Breast epithelium (tissue), 4 donors: ENCODE measurements around the gene KCNIP1. TPM values are rescaled to one million over a fixed set of nuclear protein-coding genes. Genes with fewer than 3 reads are reported as not detected.
A peak's percentile ranks its signal among the peaks of the same experiment; 100 is the strongest.

Source experiments
- DNase-seq, 2 donors: peaks; one replicate each; pipeline ENCODE4 v3.0.0-alpha.2; 2019; ENCODE audit warnings: low spot score in 2 of 2
- H3K27ac ChIP-seq, 2 donors: fragments of 200-600 bp; sonication (generic) in 1 of 2; one replicate each; pipeline ENCODE4 v1.5.1; 2016 to 2019; ENCODE audit warnings: mild to moderate bottlenecking in 1 of 2
- H3K27me3 ChIP-seq, 2 donors: fragments of 200-600 bp; sonication (generic) in 1 of 2; one replicate each; pipeline versions ENCODE4 v1.5.1 to v1.6.0; 2017 to 2019; ENCODE audit warnings: control low read depth in 1 of 2, mild to moderate bottlenecking in 1 of 2
- H3K36me3 ChIP-seq: fragments of 200-600 bp; one replicate; pipeline ENCODE4 v1.5.1; 2019
- H3K4me1 ChIP-seq, 2 donors: fragments of 200-600 bp; sonication (generic); one replicate each; pipeline ENCODE4 v1.5.1; 2016 to 2019; ENCODE audit warnings: control low read depth in 1 of 2
- H3K4me3 ChIP-seq, 3 donors: fragments of 200-600 bp; sonication (generic); 1 replicate in 2 of 3; 2 replicates in 1 of 3; pipeline ENCODE4 v1.5.1; 2016 to 2019; ENCODE audit warnings: mild to moderate bottlenecking in 3 of 3, moderate library complexity in 2 of 3
- H3K9me3 ChIP-seq, 2 donors: fragments of 200-600 bp; sonication (generic) in 1 of 2; one replicate each; pipeline ENCODE4 v1.5.1; 2016 to 2019; ENCODE audit warnings: control low read depth in 1 of 2
- POLR2A ChIP-seq: fragments of 450-650 bp; IDR thresholded peaks from one replicate; pipeline ENCODE4 v1.6.1; 2016; ENCODE audit warnings: antibody characterized with exemption, mild to moderate bottlenecking, moderate library complexity
- POLR2AphosphoS5 ChIP-seq, 3 donors: sonication (generic); formaldehyde crosslinking; IDR thresholded peaks; one replicate each; pipeline ENCODE4 v1.6.1; 2017; ENCODE audit warnings: antibody characterized with exemption in 3 of 3
- intact Hi-C: fragments of 100-400 bp; cut with DNase I; formaldehyde crosslinking; loops from one replicate; pipeline ENCODE4 v1.15.1; 2023; ENCODE audit warnings: low total_unique reads
- total RNA-seq, 3 donors: library from RNA; depleted of rRNA; stranded (reverse); fragments of >200 nt; gene quantifications; one replicate each; pipeline ENCODE4 v1.1.0, GENCODE V29; 2016
- TF ChIP-seq, protein P1 (sequence below), 3 donors: fragments of 450-650 bp; IDR thresholded peaks; one replicate each; pipeline ENCODE4 v1.5.1; 2016 to 2017; ENCODE audit warnings: antibody characterized with exemption in 3 of 3, mild to moderate bottlenecking in 3 of 3, moderate library complexity in 3 of 3

The KCNIP1 gene
- total RNA-seq, 3 donors from 2014 or later: 1.0 to 1.6 TPM; not detected in 1

GRCh38 chr5:170628028-170628427, 124.2 kb downstream of the KCNIP1 start:
- intact Hi-C loops: no loop called here
- Histone ChIP-seq H3K36me3 (no peaks in the 10 kb centered on the region), H3K4me1 (no peaks in the 10 kb centered on the region), H3K9me3 (no peaks in the 10 kb centered on the region), H3K27me3 (no peaks in the 10 kb centered on the region), H3K4me3 (no peak overlapping the region), H3K27ac (no peak overlapping the region)
- no peak for TF ChIP-seq POLR2AphosphoS5 (IDR thresholded peaks at IDR 0.05)
- TF ChIP-seq, protein P1, sequence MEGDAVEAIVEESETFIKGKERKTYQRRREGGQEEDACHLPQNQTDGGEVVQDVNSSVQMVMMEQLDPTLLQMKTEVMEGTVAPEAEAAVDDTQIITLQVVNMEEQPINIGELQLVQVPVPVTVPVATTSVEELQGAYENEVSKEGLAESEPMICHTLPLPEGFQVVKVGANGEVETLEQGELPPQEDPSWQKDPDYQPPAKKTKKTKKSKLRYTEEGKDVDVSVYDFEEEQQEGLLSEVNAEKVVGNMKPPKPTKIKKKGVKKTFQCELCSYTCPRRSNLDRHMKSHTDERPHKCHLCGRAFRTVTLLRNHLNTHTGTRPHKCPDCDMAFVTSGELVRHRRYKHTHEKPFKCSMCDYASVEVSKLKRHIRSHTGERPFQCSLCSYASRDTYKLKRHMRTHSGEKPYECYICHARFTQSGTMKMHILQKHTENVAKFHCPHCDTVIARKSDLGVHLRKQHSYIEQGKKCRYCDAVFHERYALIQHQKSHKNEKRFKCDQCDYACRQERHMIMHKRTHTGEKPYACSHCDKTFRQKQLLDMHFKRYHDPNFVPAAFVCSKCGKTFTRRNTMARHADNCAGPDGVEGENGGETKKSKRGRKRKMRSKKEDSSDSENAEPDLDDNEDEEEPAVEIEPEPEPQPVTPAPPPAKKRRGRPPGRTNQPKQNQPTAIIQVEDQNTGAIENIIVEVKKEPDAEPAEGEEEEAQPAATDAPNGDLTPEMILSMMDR (IDR thresholded peaks at IDR 0.05): no peak
- TF ChIP-seq POLR2A: no peak
- DNase-seq: no peak

DNA sequence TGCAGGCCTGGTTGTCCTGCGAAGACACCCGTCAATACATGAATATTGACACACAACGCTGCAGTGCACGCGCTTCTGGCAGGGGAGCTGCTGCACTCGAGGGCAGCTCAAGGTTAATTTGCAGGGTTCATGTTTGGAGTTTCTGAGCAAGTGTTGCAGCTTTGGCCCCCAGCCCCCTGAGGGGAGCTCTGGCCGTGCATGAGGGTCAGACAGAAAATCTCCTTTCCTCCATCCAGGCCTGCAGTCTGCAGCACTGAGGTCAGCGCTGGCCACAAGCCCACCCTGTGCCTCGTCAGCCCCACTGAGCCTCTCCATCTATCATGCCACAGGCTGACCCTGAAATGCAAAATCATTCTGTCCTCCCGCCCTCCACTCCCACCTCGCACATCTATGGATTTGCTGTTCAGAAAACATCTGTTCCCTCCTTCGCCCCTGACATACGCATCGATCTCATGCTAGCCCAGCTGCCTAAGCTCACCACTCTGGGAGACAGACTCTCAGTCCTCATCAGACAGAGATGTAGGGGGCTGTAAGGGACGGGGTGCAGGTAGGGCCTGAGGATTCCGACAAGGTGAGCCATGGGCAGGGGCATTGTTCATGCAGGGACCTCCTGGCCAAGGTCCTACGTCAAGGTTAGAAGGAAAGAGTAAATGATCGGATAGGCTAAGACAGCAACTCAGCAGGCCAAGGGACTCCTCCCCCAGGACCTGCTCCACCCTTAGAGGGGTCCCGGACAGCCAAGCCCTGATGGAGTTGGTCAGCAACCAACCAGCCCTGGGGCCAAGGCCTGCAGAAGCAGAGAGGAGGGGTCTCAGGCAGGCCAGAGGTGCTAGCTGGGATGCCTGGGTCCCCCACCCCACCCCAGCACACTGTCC, 125.1 kb downstream of the KCNIP1 start:
- no peaks in the 10 kb centered on the region for H3K27me3 ChIP-seq
- H3K4me3 ChIP-seq: no peak overlapping the region
- peaks cover 0 to 2% of the 10 kb centered on the region in 2 donors for H3K4me1 ChIP-seq
- intact Hi-C loops: no loop called here
- DNase-seq: peak in 1 of 2 donors; percentile 31
- no peak for TF ChIP-seq POLR2AphosphoS5 (IDR thresholded peaks at IDR 0.05)
- no peak overlapping the region for H3K27ac ChIP-seq
- H3K36me3 ChIP-seq: no peaks in the 10 kb centered on the region
- H3K9me3 ChIP-seq: no peaks in the 10 kb centered on the region

DNA sequence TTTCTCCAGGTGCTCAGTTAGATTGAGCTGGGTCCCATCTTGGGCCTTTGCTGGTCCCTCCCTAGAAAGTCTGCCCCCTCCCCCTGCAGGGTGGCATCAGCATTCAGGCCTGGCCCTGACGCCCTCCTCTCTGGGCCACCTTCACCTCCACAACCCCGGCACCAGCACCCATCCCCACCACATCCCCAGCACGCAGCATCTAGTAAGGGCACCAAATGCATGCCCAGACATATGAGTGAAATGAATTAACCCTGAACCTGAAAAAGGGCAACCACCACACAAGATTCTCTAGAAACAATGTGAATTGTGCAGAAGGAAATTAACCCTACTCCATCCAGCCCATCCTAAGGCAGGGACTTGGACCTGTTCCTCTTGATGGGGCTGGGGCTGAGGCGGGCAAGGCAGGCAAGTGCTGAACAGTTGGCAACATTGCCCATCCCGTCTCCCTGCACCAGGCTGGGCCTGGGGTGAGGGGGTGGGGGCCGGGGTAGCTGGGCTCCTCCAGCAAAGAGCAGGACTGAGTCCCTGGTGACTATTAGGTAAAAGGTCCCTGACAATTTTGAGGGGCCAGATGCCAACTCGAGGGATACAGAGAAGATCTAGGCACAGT, 125.9 kb downstream of the KCNIP1 start:
- Histone ChIP-seq H3K27ac (no peak overlapping the region), H3K9me3 (no peaks in the 10 kb centered on the region), H3K36me3 (no peaks in the 10 kb centered on the region), H3K27me3 (no peaks in the 10 kb centered on the region), H3K4me3 (no peak overlapping the region), H3K4me1 (peaks cover 0 to 4% of the 10 kb centered on the region in 2 donors)
- DNase-seq: no peak
- intact Hi-C loops: no loop called here
- TF ChIP-seq POLR2AphosphoS5 (IDR thresholded peaks at IDR 0.05): no peak
- TF ChIP-seq, protein P1 (IDR thresholded peaks at IDR 0.05): no peak

DNA sequence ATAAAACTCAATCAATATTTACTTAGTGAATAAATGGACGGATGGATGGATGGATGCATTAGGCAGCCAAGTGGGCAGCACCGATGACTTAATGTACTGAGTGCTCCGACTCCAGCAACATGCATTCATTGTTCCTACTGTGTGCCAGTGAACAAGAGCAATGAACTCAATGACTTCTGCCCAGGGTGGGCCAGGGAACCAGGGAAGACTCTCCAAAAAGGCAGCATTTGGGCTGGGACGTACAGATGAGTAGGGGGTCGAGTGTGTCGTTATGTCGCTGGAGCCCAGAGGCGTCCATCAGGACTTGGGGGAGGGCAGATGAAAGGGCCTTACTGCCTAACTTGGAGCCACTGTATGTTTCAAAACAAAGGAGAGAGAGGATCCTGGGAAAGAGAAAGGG, 126.4 kb downstream of the KCNIP1 start:
- H3K36me3 ChIP-seq: no peaks in the 10 kb centered on the region
- H3K27ac ChIP-seq: no peak overlapping the region
- H3K9me3 ChIP-seq: no peaks in the 10 kb centered on the region
- peaks cover 0 to 4% of the 10 kb centered on the region in 2 donors for H3K4me1 ChIP-seq
- intact Hi-C loops: no loop called here
- TF ChIP-seq POLR2A: no peak
- no peak for TF ChIP-seq POLR2AphosphoS5 (IDR thresholded peaks at IDR 0.05)
- TF ChIP-seq, protein P1 (IDR thresholded peaks at IDR 0.05): no peak
- no peak overlapping the region for H3K4me3 ChIP-seq
- DNase-seq: no peak
- no peaks in the 10 kb centered on the region for H3K27me3 ChIP-seq

DNA sequence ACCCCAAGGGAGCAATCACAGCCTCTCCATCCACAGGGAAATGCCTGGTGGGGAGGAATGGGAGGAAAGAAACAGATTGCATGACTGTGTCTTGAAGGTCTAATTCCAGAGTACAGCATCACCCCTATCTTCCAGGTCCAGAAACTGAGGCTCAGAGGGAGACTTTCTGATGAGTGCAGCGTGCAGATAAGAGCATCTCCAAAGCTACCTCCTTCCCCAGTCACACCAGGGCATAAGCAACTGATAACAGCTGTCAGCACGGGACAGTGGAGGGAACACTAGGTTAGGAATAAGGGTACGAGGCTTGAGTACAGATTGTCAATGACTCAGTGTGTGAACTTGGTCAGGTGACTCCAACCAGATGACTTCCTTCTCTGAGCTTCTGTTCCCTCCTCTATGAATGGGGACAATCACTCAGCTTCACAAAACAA, 126.9 kb downstream of the KCNIP1 start:
- TF ChIP-seq, protein P1 (IDR thresholded peaks at IDR 0.05): no peak
- Histone ChIP-seq H3K36me3 (no peaks in the 10 kb centered on the region), H3K27me3 (no peaks in the 10 kb centered on the region), H3K4me1 (peaks cover 0 to 4% of the 10 kb centered on the region in 2 donors), H3K4me3 (no peak overlapping the region), H3K27ac (no peak overlapping the region), H3K9me3 (no peaks in the 10 kb centered on the region)
- no peak for DNase-seq
- intact Hi-C loops: no loop called here
